Spleen (tissue), 7 donors: ENCODE measurements around the gene NECTIN1.

Source experiments
- POLR2A ChIP-seq, 3 donors: fragments of 450-650 bp; IDR thresholded peaks; one replicate each; pipeline ENCODE4 v1.5.1; 2017; ENCODE audit warnings: antibody characterized with exemption in 3 of 3, mild to moderate bottlenecking in 1 of 3
- POLR2AphosphoS5 ChIP-seq, 3 donors: sonication (generic); formaldehyde crosslinking; IDR thresholded peaks; one replicate each; pipeline ENCODE4 v1.5.1; 2017; ENCODE audit warnings: antibody characterized with exemption in 3 of 3
- TF ChIP-seq, protein P1 (sequence below), 11 experiments: fragments of 200-600 bp in 7 of 11; fragments of 450-650 bp in 4 of 11; sonication (generic) in 4 of 11; IDR thresholded peaks in 8 of 11; conservative IDR thresholded peaks in 3 of 11; 1 replicate in 7 of 11; 2 replicates in 4 of 11; pipeline versions ENCODE4 v1.4.0 to v1.8.0; 2016 to 2021; ENCODE audit warnings: antibody characterized with exemption in 11 of 11, inconsistent platforms in 4 of 11, mild to moderate bottlenecking in 1 of 11
- donor health status: DM: no; HTN: no; CAD: no; lungs with moderate emphysema.
- donor health status: DM: no; HTN: no; CAD: no.
- donor health status: DM: no; HTN: no; CAD: no.

- TF ChIP-seq POLR2A (IDR thresholded peaks at IDR 0.05) (no peak), POLR2AphosphoS5 (IDR thresholded peaks at IDR 0.05) (no peak)
- TF ChIP-seq, protein P1, sequence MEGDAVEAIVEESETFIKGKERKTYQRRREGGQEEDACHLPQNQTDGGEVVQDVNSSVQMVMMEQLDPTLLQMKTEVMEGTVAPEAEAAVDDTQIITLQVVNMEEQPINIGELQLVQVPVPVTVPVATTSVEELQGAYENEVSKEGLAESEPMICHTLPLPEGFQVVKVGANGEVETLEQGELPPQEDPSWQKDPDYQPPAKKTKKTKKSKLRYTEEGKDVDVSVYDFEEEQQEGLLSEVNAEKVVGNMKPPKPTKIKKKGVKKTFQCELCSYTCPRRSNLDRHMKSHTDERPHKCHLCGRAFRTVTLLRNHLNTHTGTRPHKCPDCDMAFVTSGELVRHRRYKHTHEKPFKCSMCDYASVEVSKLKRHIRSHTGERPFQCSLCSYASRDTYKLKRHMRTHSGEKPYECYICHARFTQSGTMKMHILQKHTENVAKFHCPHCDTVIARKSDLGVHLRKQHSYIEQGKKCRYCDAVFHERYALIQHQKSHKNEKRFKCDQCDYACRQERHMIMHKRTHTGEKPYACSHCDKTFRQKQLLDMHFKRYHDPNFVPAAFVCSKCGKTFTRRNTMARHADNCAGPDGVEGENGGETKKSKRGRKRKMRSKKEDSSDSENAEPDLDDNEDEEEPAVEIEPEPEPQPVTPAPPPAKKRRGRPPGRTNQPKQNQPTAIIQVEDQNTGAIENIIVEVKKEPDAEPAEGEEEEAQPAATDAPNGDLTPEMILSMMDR (IDR thresholded peaks at IDR 0.05 in 8 of 11, conservative IDR thresholded peaks at IDR 0.05 in 3 of 11), result no peak
Measured at GRCh38 chr11:119754656-119755355, 25.8 kb upstream of the NECTIN1 start.
